ENCODE results near the gene COQ8A. TPM values are rescaled to one million over a fixed set of nuclear protein-coding genes. Genes with fewer than 3 reads are reported as not detected.
A peak's percentile ranks its signal among the peaks of the same experiment; 100 is the strongest.

Gene COQ8A
- total and polyA plus RNA-seq, 2 donors from 2014 or later: 29.4 to 44.1 TPM

- Histone ChIP-seq H3K36me3 (ENCODE audit: control insufficient read depth in 2 of 3, insufficient read depth in 3 of 3, low read length in 3 of 3) (no peaks in the 10 kb centered on the region), H3K4me3 (ENCODE audit: low read length in 3 of 3) (no peak overlapping the region), H3K9me3 (ENCODE audit: control insufficient read depth in 2 of 3, insufficient read depth in 1 of 3, low read length in 3 of 3) (no peaks in the 10 kb centered on the region), H3K9ac (ENCODE audit: low read length in 3 of 3) (no peak overlapping the region), H3K27me3 (ENCODE audit: control insufficient read depth, insufficient read depth, low read length) (no peaks in the 10 kb centered on the region), H3K27ac (ENCODE audit: low read depth in 2 of 2, low read length in 2 of 2) (no peak overlapping the region), H3K4me1 (ENCODE audit: control insufficient read depth in 2 of 3, insufficient read depth in 2 of 3, low read depth in 1 of 3, low read length in 3 of 3) (peaks cover 0 to 26% (median 22%) of the 10 kb centered on the region in 3 donors)
- intact Hi-C loops (cut with DNase I): no loop called here
- FAIRE-seq: no peak
- peak in 1 of 5 donors; percentile 61 for DNase-seq
- no peak for TF ChIP-seq CTCF (IDR thresholded peaks at IDR 0.05; ENCODE audit: borderline replicate concordance, extremely low read depth, insufficient read depth)
Measured at GRCh38 chr1:226977643-226978431, 37.7 kb downstream of the COQ8A start.

- DNase-seq (no peak), FAIRE-seq (no peak)
Measured at GRCh38 chr1:226978432-226979114, 38.5 kb downstream of the COQ8A start.

DNA sequence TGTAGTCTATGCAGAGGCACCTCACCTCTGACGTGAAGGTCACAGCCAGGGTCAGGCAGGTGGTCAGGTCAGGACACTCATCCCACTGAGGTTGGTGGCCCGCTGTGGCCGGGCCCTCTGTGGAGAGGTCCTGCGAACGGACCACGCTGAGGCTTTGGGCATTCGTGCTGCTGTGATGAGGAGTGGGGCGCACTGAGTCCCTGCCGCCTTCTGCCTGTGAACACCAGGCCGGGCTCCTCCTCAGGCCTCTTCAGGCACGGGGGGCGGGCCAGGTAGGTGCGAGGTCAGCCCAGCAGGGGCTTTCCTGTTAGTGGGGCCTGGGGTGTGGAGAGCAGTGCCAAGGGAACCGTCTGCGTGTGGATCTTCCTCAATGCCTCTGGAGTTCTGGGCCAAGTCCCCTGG is 39.0 kb downstream of the COQ8A start:
- FAIRE-seq: no peak
- intact Hi-C loops (cut with DNase I): no loop called here
- no peak for TF ChIP-seq CTCF (IDR thresholded peaks at IDR 0.05; ENCODE audit: borderline replicate concordance, extremely low read depth, insufficient read depth)
- DNase-seq: peak in 1 of 5 donors; percentile 60
- Histone ChIP-seq H3K9ac (ENCODE audit: low read length in 3 of 3) (no peak overlapping the region), H3K27me3 (ENCODE audit: control insufficient read depth, insufficient read depth, low read length) (no peaks in the 10 kb centered on the region), H3K9me3 (ENCODE audit: control insufficient read depth in 2 of 3, insufficient read depth in 1 of 3, low read length in 3 of 3) (no peaks in the 10 kb centered on the region), H3K36me3 (ENCODE audit: control insufficient read depth in 2 of 3, insufficient read depth in 3 of 3, low read length in 3 of 3) (no peaks in the 10 kb centered on the region), H3K27ac (ENCODE audit: low read depth in 2 of 2, low read length in 2 of 2) (no peak overlapping the region), H3K4me3 (ENCODE audit: low read length in 3 of 3) (no peak overlapping the region), H3K4me1 (ENCODE audit: control insufficient read depth in 2 of 3, insufficient read depth in 2 of 3, low read depth in 1 of 3, low read length in 3 of 3) (peaks cover 0 to 14% (median 12%) of the 10 kb centered on the region in 3 donors)

More at GRCh38 chr1:226978432-226979114, 38.5 kb downstream of the COQ8A start:
- Histone ChIP-seq H3K9ac (ENCODE audit: low read length in 3 of 3) (no peak overlapping the region), H3K4me3 (ENCODE audit: low read length in 3 of 3) (no peak overlapping the region), H3K27ac (ENCODE audit: low read depth in 2 of 2, low read length in 2 of 2) (no peak overlapping the region), H3K27me3 (ENCODE audit: control insufficient read depth, insufficient read depth, low read length) (no peaks in the 10 kb centered on the region), H3K4me1 (ENCODE audit: control insufficient read depth in 2 of 3, insufficient read depth in 2 of 3, low read depth in 1 of 3, low read length in 3 of 3) (peaks cover 0 to 19% (median 18%) of the 10 kb centered on the region in 3 donors), H3K9me3 (ENCODE audit: control insufficient read depth in 2 of 3, insufficient read depth in 1 of 3, low read length in 3 of 3) (no peaks in the 10 kb centered on the region), H3K36me3 (ENCODE audit: control insufficient read depth in 2 of 3, insufficient read depth in 3 of 3, low read length in 3 of 3) (no peaks in the 10 kb centered on the region)
- intact Hi-C loops (cut with DNase I): no loop called here
- no peak for TF ChIP-seq CTCF (IDR thresholded peaks at IDR 0.05; ENCODE audit: borderline replicate concordance, extremely low read depth, insufficient read depth)
